ENCODE results near the gene GNG4.
A peak's percentile ranks its signal among the peaks of the same experiment; 100 is the strongest.
"Not testable (repeated sequence)": the region's sequence is repeated elsewhere in the genome, so short reads cannot be mapped to it uniquely, and the experiment has no call there.

GNG4 gene

DNA sequence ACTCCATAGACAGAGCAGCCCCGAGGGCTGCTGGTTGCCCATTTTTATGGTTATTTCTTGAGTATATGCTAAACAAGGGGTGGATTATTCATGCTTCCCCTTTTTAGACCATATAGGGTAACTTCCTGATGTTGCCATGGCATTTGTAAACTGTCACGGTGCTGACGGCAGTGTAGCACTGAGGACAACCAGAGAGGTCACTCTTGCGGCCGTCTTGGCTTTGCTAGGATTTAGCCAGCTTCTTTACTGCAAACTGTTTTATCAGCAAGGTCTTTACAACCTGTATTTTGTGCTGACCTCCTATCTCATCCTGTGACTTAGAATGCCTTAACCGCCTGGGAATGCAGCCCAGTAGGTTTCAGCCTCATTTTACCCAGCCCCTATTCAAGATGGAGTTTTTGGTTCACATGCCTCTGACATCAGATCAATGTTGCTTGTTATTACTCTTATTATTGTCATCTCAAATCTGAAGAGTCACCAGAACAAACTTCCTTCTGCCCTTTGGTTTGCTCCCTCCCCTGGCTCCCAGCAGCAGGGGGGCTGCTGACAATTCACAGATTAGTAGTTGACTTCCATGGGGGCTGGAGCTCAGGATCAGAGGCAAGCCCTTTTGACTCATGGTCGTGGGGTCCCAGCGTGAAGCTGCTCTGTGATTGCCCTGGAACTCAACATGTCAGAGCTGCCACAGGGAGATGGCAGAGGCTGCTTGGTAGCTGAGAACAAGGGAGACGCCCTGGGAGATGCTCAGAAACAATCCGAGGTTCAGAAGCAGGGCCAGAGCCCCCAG, 103.0 kb downstream of the GNG4 start:
- not testable (repeated sequence) for DNase-seq (ENCODE audit: insufficient read length, low spot score); FAIRE-seq

- DNase-seq (ENCODE audit: insufficient read length, low spot score), result no peak
- FAIRE-seq, result no peak
Observed at GRCh38 chr1:235545292-235545930, 104.2 kb downstream of the GNG4 start.

GRCh38 chr1:235542845-235543244, 106.7 kb downstream of the GNG4 start:
- DNase-seq (ENCODE audit: insufficient read length, low spot score); FAIRE-seq: not testable (repeated sequence)

DNA sequence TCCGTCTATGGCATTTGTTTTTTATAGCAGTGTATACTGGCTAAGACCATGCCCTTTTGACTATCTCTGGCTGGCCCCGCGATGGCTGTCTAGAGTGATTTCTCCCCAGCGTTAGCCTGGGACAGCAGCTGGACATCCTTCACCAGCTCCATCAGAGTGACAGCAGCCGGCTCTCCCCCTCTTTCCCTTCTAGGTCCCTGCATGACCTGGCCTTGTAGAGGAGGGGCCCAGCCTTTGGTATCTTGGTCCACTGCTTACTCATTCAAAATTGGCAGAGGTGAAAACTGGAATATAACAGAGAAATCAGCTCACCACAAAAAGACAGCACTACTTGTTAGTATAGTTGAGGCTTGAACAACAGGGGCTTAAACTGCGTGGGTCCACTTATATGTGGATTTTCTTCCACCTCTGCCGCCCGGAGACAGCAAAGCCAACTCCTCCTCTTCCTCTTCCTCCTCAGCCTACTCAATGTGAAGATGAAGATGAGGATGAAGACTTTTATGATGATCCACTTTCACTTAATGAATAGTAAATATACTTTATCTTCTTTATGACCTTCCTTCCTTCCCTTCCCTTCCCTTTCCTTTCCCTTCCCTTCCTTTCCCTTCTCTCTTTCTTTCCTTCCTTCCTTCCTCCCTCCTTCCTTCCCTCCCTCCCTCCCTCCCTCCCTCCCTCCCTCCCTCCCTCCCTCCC, 116.0 kb downstream of the GNG4 start:
- no peak for DNase-seq (ENCODE audit: insufficient read length, low spot score)
- FAIRE-seq, result no peak

DNA sequence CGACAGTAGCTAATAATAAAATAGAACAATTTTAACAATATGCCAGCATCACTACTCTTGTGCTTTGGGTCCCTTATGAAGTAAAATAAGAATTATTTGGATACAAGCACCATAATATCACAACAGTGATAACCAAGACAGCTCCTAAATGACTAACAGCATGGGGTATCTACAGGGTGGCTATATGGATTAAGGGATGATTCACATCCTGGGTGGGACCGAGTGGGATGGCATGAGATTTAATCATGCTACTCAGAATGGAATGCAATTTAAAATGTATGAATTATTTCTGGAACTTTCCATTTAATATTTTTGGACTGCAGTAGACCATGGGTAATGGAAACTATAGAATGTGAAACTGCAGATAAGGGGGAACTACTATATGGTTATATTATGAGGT, 117.2 kb downstream of the GNG4 start:
- no peak for FAIRE-seq

GRCh38 chr1:235527196-235527814, 122.3 kb downstream of the GNG4 start:
- no peak for FAIRE-seq

More for the DNA sequence above, 117.2 kb downstream of the GNG4 start:
- no peak for DNase-seq (ENCODE audit: insufficient read length, low spot score)

DNA sequence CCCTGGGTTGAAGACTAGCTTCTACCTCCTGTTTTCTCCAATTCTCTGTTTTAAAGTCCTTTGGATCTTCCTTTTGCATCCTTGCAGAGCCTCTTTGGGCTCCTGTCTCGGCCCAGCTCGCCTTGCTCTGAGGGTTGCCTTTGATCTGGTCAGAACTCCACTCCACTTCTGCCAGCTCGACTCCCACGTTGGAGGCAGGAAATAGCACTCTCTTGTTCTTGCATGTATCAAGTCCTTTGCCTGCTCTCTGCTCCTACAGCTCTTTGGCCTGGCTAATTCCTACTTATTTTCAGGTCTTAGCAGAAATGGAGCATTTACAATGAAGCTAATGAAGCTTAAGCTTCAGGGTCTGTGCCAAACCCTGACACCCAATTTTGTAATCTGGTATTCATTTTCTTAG, 124.3 kb downstream of the GNG4 start:
- DNase-seq (ENCODE audit: insufficient read length, low spot score), result no peak
- no peak for FAIRE-seq

More at GRCh38 chr1:235527196-235527814, 122.3 kb downstream of the GNG4 start:
- DNase-seq (ENCODE audit: insufficient read length, low spot score), result no peak

DNA sequence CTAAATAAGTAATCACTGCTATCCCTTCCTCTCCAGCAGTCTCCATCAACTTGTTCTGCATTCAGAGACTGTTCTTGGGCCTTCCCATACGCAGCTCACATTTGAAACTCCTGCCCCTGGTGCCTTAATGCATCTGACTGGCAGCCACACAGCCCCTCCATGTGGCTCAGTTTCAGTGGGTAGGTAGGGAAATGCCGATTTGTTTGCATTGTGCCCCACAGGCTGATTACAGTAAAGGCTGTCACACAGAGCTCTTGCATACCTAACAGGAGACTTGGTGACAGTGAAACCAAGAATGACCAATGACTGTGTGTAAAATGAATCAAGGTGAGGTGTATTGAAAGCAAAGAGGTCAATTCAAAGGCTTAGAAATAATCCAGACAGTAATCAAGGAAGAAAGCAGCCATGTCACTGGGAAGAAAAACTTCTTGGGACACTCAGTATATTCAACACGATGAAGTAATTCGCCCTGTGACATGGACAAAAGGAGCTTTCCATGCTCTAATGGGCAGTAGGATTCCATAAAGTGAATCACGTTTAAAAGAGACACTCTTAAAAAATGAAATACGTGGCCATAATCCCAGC, 132.6 kb downstream of the GNG4 start:
- no peak for DNase-seq (ENCODE audit: insufficient read length, low spot score)
- no peak for FAIRE-seq

DNA sequence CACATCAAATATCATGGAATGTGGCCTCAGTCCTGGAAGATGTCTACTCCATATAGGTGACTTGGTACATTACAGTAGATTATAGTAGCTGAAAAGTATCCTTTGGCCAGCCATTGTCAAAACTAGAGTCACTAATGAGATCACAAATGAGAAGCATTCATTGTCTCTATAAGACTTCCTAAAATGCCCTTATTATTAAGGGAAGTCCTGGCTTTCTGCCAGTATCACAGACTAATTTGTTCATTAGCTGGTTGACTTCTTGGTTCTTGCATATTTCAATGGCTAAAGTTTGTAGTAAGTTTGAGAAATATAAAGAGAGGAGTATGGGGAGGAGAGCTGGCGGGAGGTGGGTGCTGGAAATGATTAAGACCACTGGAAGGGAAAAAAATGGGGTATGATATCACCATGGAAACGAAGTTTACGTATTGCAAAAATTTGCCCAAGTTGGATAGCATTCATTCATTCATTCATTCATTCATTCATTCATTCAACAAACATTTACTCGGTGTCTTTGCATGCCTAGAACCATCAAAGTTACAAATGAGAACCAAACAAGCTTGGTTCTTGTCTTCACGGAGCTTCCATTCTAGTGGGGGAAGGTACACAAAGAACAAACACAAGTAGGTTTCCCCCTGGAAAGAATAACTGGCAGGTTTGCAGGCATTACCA, 133.6 kb downstream of the GNG4 start:
- no peak for DNase-seq (ENCODE audit: insufficient read length, low spot score)
- no peak for FAIRE-seq

- no peak for DNase-seq (ENCODE audit: insufficient read length, low spot score)
- peak; percentile 88 for FAIRE-seq
Observed at GRCh38 chr1:235513495-235514366, 135.9 kb downstream of the GNG4 start.

DNA sequence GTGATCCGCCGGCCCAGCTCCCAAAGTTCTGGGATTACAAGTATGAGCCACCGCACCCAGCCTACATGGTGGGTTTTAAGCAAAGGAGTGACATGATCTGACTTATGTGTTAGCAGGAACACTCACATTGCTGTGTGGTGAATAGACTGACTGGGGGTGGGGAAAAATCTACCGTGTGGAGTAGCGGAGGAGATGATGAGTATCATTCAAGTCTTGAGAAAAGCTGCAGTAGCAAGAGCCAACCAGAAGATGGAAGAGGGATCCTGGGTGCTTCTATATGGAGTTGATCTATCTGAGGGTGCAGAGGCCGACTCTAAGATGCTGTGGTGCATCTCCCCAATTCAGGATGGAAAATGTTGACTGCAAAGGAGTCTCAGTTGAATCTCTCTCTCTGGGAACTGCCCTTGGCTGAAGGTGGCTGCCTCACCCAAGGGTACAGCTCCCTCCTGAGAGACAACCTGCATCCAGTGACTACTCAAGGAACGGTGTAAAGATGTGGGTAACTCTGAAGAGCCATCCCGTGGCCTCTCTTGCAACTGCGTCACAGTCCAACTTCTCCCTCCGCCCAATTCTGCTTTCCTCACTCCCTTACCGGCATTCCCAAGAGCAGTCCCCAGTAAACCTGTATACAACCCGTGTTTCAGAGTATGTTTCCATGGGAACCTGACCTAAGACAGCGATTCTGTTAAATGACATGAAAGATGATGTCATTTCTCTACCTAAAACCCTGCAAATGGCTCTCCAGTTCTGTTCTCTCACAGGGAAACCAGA, 137.9 kb downstream of the GNG4 start:
- FAIRE-seq, result no peak

DNA sequence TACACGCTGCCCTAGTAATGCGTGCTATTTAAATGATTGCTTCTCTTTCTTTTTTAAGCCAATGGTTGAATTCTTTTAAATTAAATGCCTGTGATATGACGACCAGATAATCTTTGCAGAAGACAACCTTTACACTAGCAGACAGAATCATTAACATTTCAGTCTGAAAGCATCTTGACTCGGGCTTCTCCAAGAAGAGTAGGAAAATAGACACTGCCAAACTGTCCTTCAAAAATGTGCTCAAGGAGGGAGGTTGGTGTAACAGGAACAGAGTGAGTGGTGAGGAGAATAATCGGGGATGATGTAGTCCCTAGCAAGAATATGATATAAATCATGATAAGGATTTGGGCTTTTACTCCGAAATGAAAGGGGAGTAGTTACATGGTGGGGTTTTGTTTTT, 138.8 kb downstream of the GNG4 start:
- FAIRE-seq, result no peak

More for the DNA sequence above, 137.9 kb downstream of the GNG4 start:
- DNase-seq (ENCODE audit: insufficient read length, low spot score), result no peak

DNA sequence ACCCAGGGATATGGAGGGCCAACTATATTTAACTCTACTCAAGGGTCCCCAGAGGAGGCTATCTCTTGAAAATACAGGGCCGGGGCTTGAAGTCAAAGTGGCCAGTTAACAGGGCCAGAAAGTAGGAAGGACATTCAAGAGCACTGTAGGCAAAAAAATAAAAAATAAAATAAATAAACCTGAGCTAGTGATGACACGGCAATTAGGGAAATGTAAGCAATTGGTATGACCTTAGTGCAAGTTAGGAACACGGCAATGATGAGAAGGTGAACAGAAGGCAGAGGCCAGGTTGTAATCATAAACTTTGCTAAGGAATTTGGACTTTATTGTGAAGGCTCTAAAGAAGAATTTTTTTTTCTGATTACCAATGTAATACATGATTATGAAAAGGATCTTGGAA, 142.0 kb downstream of the GNG4 start:
- no peak for DNase-seq (ENCODE audit: insufficient read length, low spot score)
- no peak for FAIRE-seq

More for the DNA sequence above, 138.8 kb downstream of the GNG4 start:
- DNase-seq (ENCODE audit: insufficient read length, low spot score), result no peak

GRCh38 chr1:235504494-235505222, 144.9 kb downstream of the GNG4 start:
- FAIRE-seq (peak; percentile 97), DNase-seq (ENCODE audit: insufficient read length, low spot score) (peak; percentile 80)

- no peak for FAIRE-seq
- peak; percentile 34 for DNase-seq (ENCODE audit: insufficient read length, low spot score)
Observed at GRCh38 chr1:235504122-235504493, 145.5 kb downstream of the GNG4 start, which contains the start of gene B3GALNT2. Gene B3GALNT2 (minus strand): TSS chr1:235504452. CDS start chr1:235504252, 200 bp downstream.

- peak; percentile 24 for DNase-seq (ENCODE audit: insufficient read length, low spot score)
- peak; percentile 86 for FAIRE-seq
Observed at GRCh38 chr1:235503403-235504121, 146.0 kb downstream of the GNG4 start.
